Osteoblast (primary cell): ENCODE measurements around the gene BMP5. TPM values are rescaled to one million over a fixed set of nuclear protein-coding genes. Genes with fewer than 3 reads are reported as not detected.

ENCODE experiments used
- DNase-seq: peaks from one replicate; pipeline ENCODE4 v3.0.0; 2011; ENCODE audit warnings: low spot score, mixed read lengths; ENCODE audit not compliant: insufficient read length; ENCODE audit errors: missing footprints
- H2AFZ ChIP-seq: 2 replicates; pipeline ENCODE4 v1.6.0; 2011; ENCODE audit warnings: mild to moderate bottlenecking, low read length
- H3K27ac ChIP-seq: 2 replicates; pipeline ENCODE4 v1.5.1; 2011; ENCODE audit warnings: mild to moderate bottlenecking, low read depth, low read length, moderate library complexity
- H3K27me3 ChIP-seq: 2 replicates; pipeline ENCODE4 v1.6.0; 2012; ENCODE audit warnings: mild to moderate bottlenecking, control low read depth, inconsistent platforms, low read length, moderate library complexity; ENCODE audit not compliant: insufficient read depth
- H3K36me3 ChIP-seq: 2 replicates; pipeline ENCODE4 v1.5.1; 2011; ENCODE audit warnings: mild to moderate bottlenecking, low read length, control low read depth, moderate library complexity; ENCODE audit not compliant: insufficient read depth
- H3K4me1 ChIP-seq: 2 replicates; pipeline ENCODE4 v1.5.1; 2011; ENCODE audit warnings: mild to moderate bottlenecking, low read length, control low read depth, moderate library complexity; ENCODE audit not compliant: insufficient read depth
- H3K4me2 ChIP-seq: 2 replicates; pipeline ENCODE4 v1.6.0; 2011; ENCODE audit warnings: mild to moderate bottlenecking, low read length; ENCODE audit not compliant: insufficient read depth
- H3K4me3 ChIP-seq: fragments of 200-600 bp; sonication (generic); 3 replicates; pipeline ENCODE4 v1.5.1; 2012; ENCODE audit warnings: mild to moderate bottlenecking, low read length, inconsistent platforms; ENCODE audit not compliant: insufficient read depth
- H3K79me2 ChIP-seq: 2 replicates; pipeline ENCODE4 v1.6.0; 2012; ENCODE audit warnings: mild to moderate bottlenecking, low read length, control low read depth, inconsistent platforms; ENCODE audit not compliant: insufficient read depth
- H3K9me3 ChIP-seq: 2 replicates; pipeline ENCODE4 v1.5.1; 2011; ENCODE audit warnings: low read depth, low read length, control low read depth
- H4K20me1 ChIP-seq: 2 replicates; pipeline ENCODE4 v1.6.0; 2012; ENCODE audit warnings: mild to moderate bottlenecking, low read length, control low read depth; ENCODE audit not compliant: insufficient read depth
- CTCF ChIP-seq: IDR thresholded peaks from 2 replicates; pipeline ENCODE4 v1.5.1; 2011; ENCODE audit warnings: mild to moderate bottlenecking, low read depth, low read length, moderate library complexity; ENCODE audit errors: extremely low read depth
- total RNA-seq: library from RNA; depleted of rRNA; stranded (reverse); fragments of >200 nt; gene quantifications from 2 replicates; pipeline ENCODE4 v1.2.3, GENCODE V29; 2012

BMP5 gene
- total RNA-seq, 1 donor = 0.36 TPM

- H3K4me3 ChIP-seq = no peak overlapping the region
- H3K79me2 ChIP-seq = no peaks in the 10 kb centered on the region
- no peak overlapping the region for H2AFZ ChIP-seq
- no peaks in the 10 kb centered on the region for H3K27me3 ChIP-seq
- H3K9me3 ChIP-seq = no peaks in the 10 kb centered on the region
- H4K20me1 ChIP-seq = no peaks in the 10 kb centered on the region
- peak overlapping the region; percentile 33 for H3K4me2 ChIP-seq
- H3K36me3 ChIP-seq = no peaks in the 10 kb centered on the region
- DNase-seq = no peak
- peaks cover 19% of the 10 kb centered on the region for H3K4me1 ChIP-seq
- peak overlapping the region; percentile 61 for H3K27ac ChIP-seq
- TF ChIP-seq CTCF = no peak
Observed at GRCh38 chr6:55882718-55883569, 7.6 kb upstream of the BMP5 start.

- Histone ChIP-seq H2AFZ (no peak overlapping the region), H3K27me3 (peaks cover 2% of the 10 kb centered on the region), H3K79me2 (no peaks in the 10 kb centered on the region), H3K4me3 (no peak overlapping the region), H3K9me3 (no peaks in the 10 kb centered on the region), H3K36me3 (no peaks in the 10 kb centered on the region), H3K4me2 (no peak overlapping the region), H4K20me1 (no peaks in the 10 kb centered on the region), H3K27ac (no peak overlapping the region), H3K4me1 (peaks cover 6% of the 10 kb centered on the region)
- DNase-seq = no peak
- no peak for TF ChIP-seq CTCF
Observed at GRCh38 chr6:55877283-55877682, 1.9 kb upstream of the BMP5 start.

GRCh38 chr6:55874316-55874715 lies 1.1 kb downstream of the BMP5 start:
- H3K27ac ChIP-seq = no peak overlapping the region
- no peaks in the 10 kb centered on the region for H3K4me1 ChIP-seq
- no peak overlapping the region for H2AFZ ChIP-seq
- H3K4me3 ChIP-seq = no peak overlapping the region
- peaks cover 2% of the 10 kb centered on the region for H3K27me3 ChIP-seq
- no peaks in the 10 kb centered on the region for H3K36me3 ChIP-seq
- no peak overlapping the region for H3K4me2 ChIP-seq
- TF ChIP-seq CTCF = no peak
- no peak for DNase-seq
- no peaks in the 10 kb centered on the region for H4K20me1 ChIP-seq
- H3K79me2 ChIP-seq = no peaks in the 10 kb centered on the region
- H3K9me3 ChIP-seq = no peaks in the 10 kb centered on the region

GRCh38 chr6:55872866-55873265 lies 2.5 kb downstream of the BMP5 start:
- no peaks in the 10 kb centered on the region for H3K9me3 ChIP-seq
- H4K20me1 ChIP-seq = no peaks in the 10 kb centered on the region
- H3K27me3 ChIP-seq = peaks cover 2% of the 10 kb centered on the region
- no peak for DNase-seq
- no peaks in the 10 kb centered on the region for H3K36me3 ChIP-seq
- H3K79me2 ChIP-seq = no peaks in the 10 kb centered on the region
- H3K4me2 ChIP-seq = no peak overlapping the region
- no peak overlapping the region for H3K27ac ChIP-seq
- no peak for TF ChIP-seq CTCF
- no peak overlapping the region for H3K4me3 ChIP-seq
- no peaks in the 10 kb centered on the region for H3K4me1 ChIP-seq
- no peak overlapping the region for H2AFZ ChIP-seq
